Measurements from ENCODE around the gene SCAMP1. TPM values are rescaled to one million over a fixed set of nuclear protein-coding genes. Genes with fewer than 3 reads are reported as not detected.

Gene SCAMP1
- total and polyA plus RNA-seq, 2 of the 8 experiments (the other 6 are each of a cell fraction or from before 2014, with no cell fraction given), result 18.6 to 55.9 TPM

GRCh38 chr5:78471896-78472295 is 111.5 kb downstream of the SCAMP1 start:
- Histone ChIP-seq H3K4me1 (replicated peaks in 1 of 4; ENCODE audit: control insufficient read depth in 3 of 4, insufficient read depth in 4 of 4, low read length in 3 of 4) (no peaks in the 10 kb centered on the region), H3K36me3 (ENCODE audit: control insufficient read depth in 2 of 4, insufficient read depth in 4 of 4, low read length in 3 of 4) (peaks cover 0 to 3% (median under 1%) of the 10 kb centered on the region in 4 experiments; a peak in 1 of 8 replicates), H2BK20ac (ENCODE audit: low read length) (no peak overlapping the region), H4K8ac (ENCODE audit: extremely low read depth, insufficient read depth, low read length) (no peak overlapping the region), H4K91ac (replicated peaks; ENCODE audit: insufficient read length, low read length) (no peak overlapping the region), H4K5ac (ENCODE audit: insufficient read length, low read depth, low read length) (no peak overlapping the region), H2BK5ac (ENCODE audit: low read depth, low read length) (no peak overlapping the region), H2BK15ac (ENCODE audit: low read length) (no peak overlapping the region), H3K4me3 (ENCODE audit: extremely low read depth in 1 of 4, insufficient read depth in 2 of 4, low read depth in 3 of 4, low read length in 4 of 4) (no peak overlapping the region), H3K9ac (replicated peaks in 1 of 4; ENCODE audit: extremely low read depth in 1 of 4, low read depth in 3 of 4, low read length in 3 of 4) (no peak overlapping the region), H3K18ac (ENCODE audit: extremely low read depth, low read length) (no peak overlapping the region), H3K23me2 (ENCODE audit: low read depth, low read length) (no peaks in the 10 kb centered on the region), H3K79me2 (ENCODE audit: control insufficient read depth in 1 of 2, insufficient read depth in 2 of 2, low read length in 2 of 2) (no peaks in the 10 kb centered on the region), H3K27me3 (replicated peaks in 1 of 4; ENCODE audit: control insufficient read depth in 3 of 4, extremely low read depth in 1 of 4, insufficient read depth in 3 of 4, low read length in 3 of 4) (no peaks in the 10 kb centered on the region), H3K4ac (replicated peaks; ENCODE audit: insufficient read length, low read depth, low read length) (no peak overlapping the region), H2BK120ac (replicated peaks; ENCODE audit: low read depth, low read length) (no peak overlapping the region), H2BK12ac (ENCODE audit: low read depth, low read length) (no peak overlapping the region), H3K79me1 (ENCODE audit: low read depth, low read length) (no peaks in the 10 kb centered on the region), H3K23ac (ENCODE audit: insufficient read length) (no peak overlapping the region), H3K27ac (ENCODE audit: low read depth, low read length) (no peak overlapping the region), H2AFZ (ENCODE audit: low read length) (no peak overlapping the region), H3K4me2 (ENCODE audit: insufficient read depth in 1 of 2, low read depth in 2 of 2, low read length in 2 of 2) (no peak overlapping the region), H3K56ac (replicated peaks; ENCODE audit: insufficient read length, low read depth, low read length) (no peak overlapping the region), H3K14ac (ENCODE audit: insufficient read length) (no peak overlapping the region), H3K9me3 (ENCODE audit: insufficient read depth in 2 of 2, low read depth in 1 of 2, low read length in 1 of 2) (no peaks in the 10 kb centered on the region), H2AK5ac (ENCODE audit: low read depth, low read length) (no peak overlapping the region), H4K20me1 (replicated peaks in 1 of 2; ENCODE audit: control insufficient read depth in 1 of 2, insufficient read depth in 2 of 2, low read length in 2 of 2) (no peaks in the 10 kb centered on the region)
- no peak for DNase-seq (ENCODE audit: low read depth in 1 of 2, low spot score in 2 of 2)
- ChIA-PET CTCF (ENCODE audit: partially characterized antibody) (interaction anchor here (1.0 to 1.8 kb wide), 6 partner anchors 13 to 427 kb away, joined by 3 to 6 read pairs (median 3); no protein-coding TSS in a partner anchor), POLR2A (ENCODE audit: partially characterized antibody) (no interaction called here)
- no peak for FAIRE-seq
- TF ChIP-seq EZH2 (IDR thresholded peaks at IDR 0.05; ENCODE audit: low read depth, low read length, severe bottlenecking), result no peak
- no peak for TF ChIP-seq TAF7 (optimal IDR thresholded peaks at IDR 0.05; ENCODE audit: borderline replicate concordance, low read depth, low read length)
- no peak for TF ChIP-seq RAD21 (IDR thresholded peaks at IDR 0.05 in 1 of 2, conservative IDR thresholded peaks at IDR 0.05 in 1 of 2; ENCODE audit: low read depth in 2 of 2, low read length in 2 of 2)
- TF ChIP-seq PHF8 (conservative IDR thresholded peaks at IDR 0.05; ENCODE audit: low read depth, low read length), result no peak
- TF ChIP-seq CTBP2 (IDR thresholded peaks at IDR 0.05; ENCODE audit: borderline replicate concordance, insufficient read depth, insufficient read length, low read length), result no peak
- TF ChIP-seq POLR2AphosphoS5 (IDR thresholded peaks at IDR 0.05; ENCODE audit: low read depth, low read length), result no peak
- TF ChIP-seq KDM5A (IDR thresholded peaks at IDR 0.05; ENCODE audit: low read length), result no peak
- no peak for TF ChIP-seq BCL11A (IDR thresholded peaks at IDR 0.05; ENCODE audit: low read depth in 2 of 2, low read length in 2 of 2)
- no peak for TF ChIP-seq TBP (IDR thresholded peaks at IDR 0.05; ENCODE audit: low read depth, low read length)
- TF ChIP-seq TEAD4 (IDR thresholded peaks at IDR 0.05; ENCODE audit: low read depth, low read length), result no peak
- TF ChIP-seq RXRA (IDR thresholded peaks at IDR 0.05; ENCODE audit: insufficient read depth, low read depth, low read length), result no peak
- no peak for TF ChIP-seq HDAC2 (IDR thresholded peaks at IDR 0.05; ENCODE audit: borderline replicate concordance in 1 of 2, low read depth in 2 of 2, low read length in 2 of 2)
- no peak for TF ChIP-seq CBX8 (IDR thresholded peaks at IDR 0.05; ENCODE audit: borderline replicate concordance, low read depth, low read length)
- no peak for TF ChIP-seq SP1 (IDR thresholded peaks at IDR 0.05; ENCODE audit: low read depth, low read length)
